RWPE1 (cell line): Measurements from ENCODE around the gene HEG1.

Experiments
- CTCF ChIA-PET: fragments of 350-600 bp; sonication (Branson Sonifier 250); formaldehyde crosslinking; extraction: SDS; loops from one replicate; lab custom pipeline; 2021; lab: Yijun Ruan, JAX
- POLR2A ChIA-PET: fragments of 400-600 bp; formaldehyde crosslinking; extraction: SDS; loops from one replicate; lab custom pipeline; 2020; ENCODE audit warnings: antibody characterized with exemption; ENCODE audit not compliant: low non-redundant PET; lab: Yijun Ruan, JAX
- DNase-seq: peaks from one replicate; pipeline ENCODE4 v3.0.0; 2012; ENCODE audit warnings: low spot score
- H3K27ac ChIP-seq: fragments of 450-650 bp; 2 replicates; pipeline ENCODE4 v1.5.1; 2017
- TF ChIP-seq, protein P1 (sequence below): fragments of 450-650 bp; conservative IDR thresholded peaks from 2 replicates; pipeline ENCODE4 v1.5.1; 2017; ENCODE audit warnings: low read depth, mild to moderate bottlenecking

HEG1 gene

DNA sequence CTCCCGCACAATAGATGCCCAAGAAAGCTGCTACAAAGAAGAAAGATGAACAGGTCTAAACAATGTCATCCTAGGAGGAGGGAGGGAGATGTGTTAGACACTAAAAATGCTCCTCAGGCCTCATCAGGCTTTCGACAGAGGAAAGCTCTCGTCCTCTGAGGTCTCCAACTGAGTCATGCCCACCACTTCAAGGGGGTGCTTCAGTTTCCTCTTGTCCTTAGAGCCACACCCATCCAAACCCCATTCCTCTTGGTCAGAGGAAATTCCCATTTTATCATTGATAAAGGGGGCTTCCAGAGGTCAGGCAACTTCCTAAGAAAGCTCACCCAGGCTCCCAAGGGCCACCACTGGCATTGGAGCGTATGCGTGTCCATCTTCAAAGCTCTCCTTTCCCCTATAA lies 50.1 kb downstream of the HEG1 start:
- ChIA-PET POLR2A (no interaction called here), CTCF (no interaction called here)
- TF ChIP-seq, protein P1, sequence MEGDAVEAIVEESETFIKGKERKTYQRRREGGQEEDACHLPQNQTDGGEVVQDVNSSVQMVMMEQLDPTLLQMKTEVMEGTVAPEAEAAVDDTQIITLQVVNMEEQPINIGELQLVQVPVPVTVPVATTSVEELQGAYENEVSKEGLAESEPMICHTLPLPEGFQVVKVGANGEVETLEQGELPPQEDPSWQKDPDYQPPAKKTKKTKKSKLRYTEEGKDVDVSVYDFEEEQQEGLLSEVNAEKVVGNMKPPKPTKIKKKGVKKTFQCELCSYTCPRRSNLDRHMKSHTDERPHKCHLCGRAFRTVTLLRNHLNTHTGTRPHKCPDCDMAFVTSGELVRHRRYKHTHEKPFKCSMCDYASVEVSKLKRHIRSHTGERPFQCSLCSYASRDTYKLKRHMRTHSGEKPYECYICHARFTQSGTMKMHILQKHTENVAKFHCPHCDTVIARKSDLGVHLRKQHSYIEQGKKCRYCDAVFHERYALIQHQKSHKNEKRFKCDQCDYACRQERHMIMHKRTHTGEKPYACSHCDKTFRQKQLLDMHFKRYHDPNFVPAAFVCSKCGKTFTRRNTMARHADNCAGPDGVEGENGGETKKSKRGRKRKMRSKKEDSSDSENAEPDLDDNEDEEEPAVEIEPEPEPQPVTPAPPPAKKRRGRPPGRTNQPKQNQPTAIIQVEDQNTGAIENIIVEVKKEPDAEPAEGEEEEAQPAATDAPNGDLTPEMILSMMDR, result no peak
- no peak overlapping the region for H3K27ac ChIP-seq
- no peak for DNase-seq

DNA sequence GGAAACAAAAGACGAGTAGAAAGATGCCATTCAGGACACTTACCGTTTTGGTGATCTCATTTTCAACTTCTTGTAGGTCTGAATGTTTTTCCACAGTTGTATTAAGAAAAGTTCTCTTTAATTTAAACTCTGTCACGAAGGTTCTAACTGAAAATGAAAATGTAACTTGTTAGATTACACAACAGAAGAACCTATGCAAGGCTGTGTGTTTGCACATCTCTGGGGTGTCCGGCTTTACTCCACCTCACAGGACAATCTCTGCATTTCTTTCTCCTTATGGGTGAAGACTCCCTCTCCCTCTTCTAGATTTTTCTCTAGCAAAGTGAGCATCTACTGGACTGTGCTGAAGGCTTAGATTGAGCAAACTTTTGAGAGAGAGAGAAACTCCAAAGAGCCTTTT lies 50.6 kb downstream of the HEG1 start:
- H3K27ac ChIP-seq, result no peak overlapping the region
- CTCF ChIA-PET, result no interaction called here
- DNase-seq, result no peak
- POLR2A ChIA-PET, result no interaction called here
- TF ChIP-seq, protein P1, result no peak

DNA sequence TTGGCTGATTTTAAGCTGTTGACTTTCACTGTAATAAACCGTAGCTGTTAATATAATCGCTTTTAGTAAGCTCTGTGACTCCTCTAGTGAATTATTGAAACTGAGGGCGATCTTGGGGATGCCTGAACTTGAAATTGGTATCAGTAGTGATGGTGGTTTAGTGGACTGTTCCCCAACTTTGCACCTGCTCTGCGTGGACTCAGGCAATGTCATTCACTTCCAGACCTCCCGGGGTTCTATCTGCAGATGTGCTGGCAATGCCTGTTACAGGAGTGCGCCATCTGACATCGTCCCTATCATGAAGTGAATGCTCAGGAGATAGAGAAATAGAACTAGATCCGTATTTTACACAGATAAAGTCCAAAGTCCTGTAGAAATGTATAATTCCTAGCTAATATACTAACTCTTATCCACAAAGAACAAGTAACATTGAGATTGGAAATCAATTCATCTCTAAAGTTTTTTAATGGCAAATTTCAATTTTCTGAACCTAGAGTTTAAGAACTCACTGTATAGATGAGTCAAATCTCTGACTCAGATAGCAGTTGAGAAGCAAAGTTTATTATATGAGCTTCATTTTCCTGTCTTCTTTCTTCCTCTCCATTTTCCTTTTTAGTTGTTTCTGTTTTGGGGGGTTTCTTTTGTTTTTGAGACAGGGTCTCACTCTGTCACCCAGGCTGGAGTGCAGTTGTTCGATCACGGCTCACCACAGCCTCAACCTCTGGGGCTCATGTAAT lies 51.8 kb downstream of the HEG1 start:
- CTCF ChIA-PET, result interaction anchor here (0.6 kb wide), 1 partner anchor 103 kb away, joined by 4 read pairs; no protein-coding TSS in a partner anchor
- POLR2A ChIA-PET, result no interaction called here
- TF ChIP-seq, protein P1, result no peak

DNA sequence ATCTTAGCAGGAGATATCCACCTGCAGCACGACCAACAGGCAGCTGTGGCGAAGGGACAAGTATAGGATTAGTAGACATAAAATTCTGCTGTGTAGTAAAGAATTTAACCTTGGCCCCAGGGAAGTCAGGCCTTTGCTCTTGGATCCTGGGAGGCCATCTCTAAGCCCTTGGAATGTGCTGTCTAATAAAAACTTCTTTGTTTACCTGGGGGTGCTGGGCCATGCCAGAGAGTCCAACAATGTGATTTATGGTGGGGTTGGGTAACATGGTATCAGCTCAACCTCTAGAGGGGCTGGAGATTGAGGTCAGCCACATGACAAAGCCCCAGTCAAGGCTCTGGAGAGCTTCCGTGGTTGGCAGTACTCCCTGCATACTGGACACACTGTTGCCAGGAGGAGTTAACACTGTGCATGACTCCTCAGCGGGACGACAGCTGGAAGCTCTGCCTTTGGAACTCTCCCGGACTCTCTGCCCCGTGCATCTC lies 52.4 kb downstream of the HEG1 start:
- TF ChIP-seq, protein P1, result no peak
- POLR2A ChIA-PET, result no interaction called here
- CTCF ChIA-PET, result interaction anchor here (0.6 kb wide), 1 partner anchor 102 kb away, joined by 4 read pairs; no protein-coding TSS in a partner anchor
- H3K27ac ChIP-seq, result no peak overlapping the region
- DNase-seq, result no peak

More for the DNA sequence above, 51.8 kb downstream of the HEG1 start:
- DNase-seq, result no peak
- H3K27ac ChIP-seq, result no peak overlapping the region

DNA sequence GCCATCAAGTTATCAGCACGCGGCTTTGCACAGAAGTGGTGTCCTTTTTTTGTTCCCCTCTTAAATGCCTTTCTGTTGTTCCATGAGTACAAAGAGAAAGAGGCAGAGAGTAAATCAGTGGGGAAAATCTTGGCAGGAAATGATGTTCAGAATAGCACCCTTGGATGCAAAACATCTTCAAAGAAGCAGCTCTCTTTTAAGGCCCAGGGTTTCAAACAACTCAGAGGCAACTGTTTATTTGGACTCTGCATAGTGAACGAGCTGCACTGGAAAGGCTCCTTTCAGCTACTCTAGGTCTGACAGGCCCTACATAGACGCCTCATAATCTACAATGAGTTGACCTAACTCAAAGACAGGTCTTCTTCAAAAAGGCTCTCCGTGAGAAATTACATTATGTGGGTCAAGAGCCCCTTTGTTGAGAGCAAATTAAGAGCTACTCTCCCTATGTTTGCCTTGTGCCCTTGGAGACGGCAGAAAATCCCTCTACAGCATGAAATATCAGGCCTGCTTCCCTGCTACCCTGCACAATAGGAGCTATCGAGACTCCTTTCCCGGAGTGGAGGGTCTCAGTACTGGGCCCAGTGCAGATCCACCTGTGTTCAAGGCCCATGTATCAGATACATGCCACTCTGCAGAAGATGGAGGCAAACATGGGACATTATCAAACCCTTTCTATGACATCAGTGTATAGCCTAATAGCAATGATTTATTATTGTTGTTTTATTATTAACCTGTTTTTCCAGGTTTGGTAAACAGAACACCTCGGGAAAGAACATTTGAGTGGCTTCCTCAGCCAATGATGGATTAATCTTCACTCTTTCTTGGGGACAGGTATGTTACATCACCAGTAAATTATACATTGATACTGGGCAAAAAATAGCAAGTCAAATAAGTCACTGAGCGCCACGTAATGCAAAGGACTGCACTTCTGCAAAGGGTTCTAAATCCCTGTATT lies 53.1 kb downstream of the HEG1 start:
- H3K27ac ChIP-seq, result no peak overlapping the region
- POLR2A ChIA-PET, result no interaction called here
- CTCF ChIA-PET, result no interaction called here
- TF ChIP-seq, protein P1, result no peak
- DNase-seq, result no peak
